ENCODE measurements around the gene IDH3B. TPM values are rescaled to one million over a fixed set of nuclear protein-coding genes. Genes with fewer than 3 reads are reported as not detected.

IDH3B gene
- total and polyA plus RNA-seq, 2 of the 13 experiments (the other 11 are each of a cell fraction or from before 2014, with no cell fraction given) = 215 to 254 TPM

DNA sequence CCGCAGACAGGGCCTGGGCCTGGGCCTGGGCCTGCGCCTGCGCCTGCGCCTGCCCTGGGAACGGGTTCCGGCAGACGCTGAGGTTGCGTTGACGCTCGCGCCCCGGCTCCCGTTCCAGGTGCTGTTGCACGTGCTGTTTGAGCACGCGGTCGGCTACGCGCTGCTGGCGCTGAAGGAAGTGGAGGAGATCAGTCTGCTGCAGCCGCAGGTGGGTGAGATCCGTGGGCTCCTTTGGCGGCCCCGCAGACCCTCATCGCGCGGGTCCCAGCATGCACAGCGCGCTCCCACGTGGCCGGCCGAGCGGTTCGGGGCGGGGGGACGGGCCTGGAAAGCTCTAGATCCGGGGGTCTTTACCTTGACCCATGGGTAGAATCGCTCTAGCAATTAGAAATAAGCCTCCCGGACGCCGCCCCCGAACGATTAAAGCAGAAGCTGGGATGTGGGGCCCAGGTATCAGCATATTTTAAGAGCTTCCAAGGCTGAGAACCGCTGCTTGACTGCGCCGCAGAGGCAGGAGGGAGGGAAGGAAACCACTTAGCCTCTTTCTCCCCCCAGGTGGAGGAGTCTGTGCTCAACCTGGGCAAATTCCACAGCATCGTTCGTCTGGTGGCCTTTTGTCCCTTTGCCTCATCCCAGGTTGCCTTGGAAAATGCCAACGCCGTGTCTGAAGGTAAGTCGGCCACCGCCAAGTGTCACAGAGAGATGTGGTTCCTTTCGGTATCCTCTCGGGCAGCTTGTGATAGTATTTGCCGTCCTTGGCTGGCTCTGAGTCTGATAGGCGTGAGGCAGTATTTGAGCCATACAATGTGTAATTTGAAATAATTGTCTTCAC is 11.1 kb downstream of the IDH3B start (continued):
- no peak; the same call in 1 of the 2 replicates for TF ChIP-seq CENPBD1 (CRISPR knock-in tag; IDR thresholded peaks at IDR 0.05; ENCODE audit: borderline replicate concordance, low read depth)
- no peak for TF ChIP-seq TEAD3 (CRISPR knock-in tag; optimal IDR thresholded peaks at IDR 0.05; ENCODE audit: borderline replicate concordance)
- TF ChIP-seq TSC22D2 (CRISPR knock-in tag; IDR thresholded peaks at IDR 0.05; ENCODE audit: borderline replicate concordance) = 0 out of 2 replicates have a peak, but pooled peaks have one; percentile 19
- TF ChIP-seq KDM1A (CRISPR knock-in tag; IDR thresholded peaks at IDR 0.05) = no peak
- peak; percentile 58; the same call in 1 of the 2 replicates for TF ChIP-seq ZBTB14 (CRISPR knock-in tag; IDR thresholded peaks at IDR 0.05)
- TF ChIP-seq ZFX (CRISPR knock-in tag; IDR thresholded peaks at IDR 0.05; ENCODE audit: low read depth) = peak; percentile 74
- TF ChIP-seq ZNF263 (CRISPR knock-in tag; IDR thresholded peaks at IDR 0.05) = no peak
- peak; percentile 70 for TF ChIP-seq PHF8 (CRISPR knock-in tag; IDR thresholded peaks at IDR 0.05)
- TF ChIP-seq, protein P1, sequence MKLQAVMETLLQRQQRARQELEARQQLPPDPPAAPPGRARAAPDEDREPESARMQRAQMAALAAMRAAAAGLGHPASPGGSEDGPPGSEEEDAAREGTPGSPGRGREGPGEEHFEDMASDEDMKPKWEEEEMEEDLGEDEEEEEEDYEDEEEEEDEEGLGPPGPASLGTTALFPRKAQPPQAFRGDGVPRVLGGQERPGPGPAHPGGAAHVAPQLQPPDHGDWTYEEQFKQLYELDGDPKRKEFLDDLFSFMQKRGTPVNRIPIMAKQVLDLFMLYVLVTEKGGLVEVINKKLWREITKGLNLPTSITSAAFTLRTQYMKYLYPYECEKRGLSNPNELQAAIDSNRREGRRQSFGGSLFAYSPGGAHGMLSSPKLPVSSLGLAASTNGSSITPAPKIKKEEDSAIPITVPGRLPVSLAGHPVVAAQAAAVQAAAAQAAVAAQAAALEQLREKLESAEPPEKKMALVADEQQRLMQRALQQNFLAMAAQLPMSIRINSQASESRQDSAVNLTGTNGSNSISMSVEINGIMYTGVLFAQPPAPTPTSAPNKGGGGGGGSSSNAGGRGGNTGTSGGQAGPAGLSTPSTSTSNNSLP (IDR thresholded peaks at IDR 0.05; ENCODE audit: low read depth, low read length) = no peak
- TF ChIP-seq ZNF710 (CRISPR knock-in tag; IDR thresholded peaks at IDR 0.05; ENCODE audit: borderline replicate concordance) = peak; percentile 33; the same call in 1 of the 2 replicates
- no peak for TF ChIP-seq RARA (CRISPR knock-in tag; IDR thresholded peaks at IDR 0.05)
- no peak for TF ChIP-seq KDM6A (CRISPR knock-in tag; IDR thresholded peaks at IDR 0.05; ENCODE audit: low read depth)
- peak; percentile 83 for TF ChIP-seq ZNF691 (CRISPR knock-in tag; IDR thresholded peaks at IDR 0.05; ENCODE audit: borderline replicate concordance, low read depth)
- TF ChIP-seq ISL2 (CRISPR knock-in tag; IDR thresholded peaks at IDR 0.05) = peak; percentile 74
- peak; percentile 26; the same call in 1 of the 2 replicates for TF ChIP-seq NR2C2 (CRISPR knock-in tag; IDR thresholded peaks at IDR 0.05; ENCODE audit: borderline replicate concordance)
- no peak for TF ChIP-seq ZNF749 (CRISPR knock-in tag; IDR thresholded peaks at IDR 0.05; ENCODE audit: borderline replicate concordance)
- no peak for TF ChIP-seq SOX13 (IDR thresholded peaks at IDR 0.05)
- no peak for TF ChIP-seq SOX13 (CRISPR knock-in tag; conservative IDR thresholded peaks at IDR 0.05 in 1 of 2, IDR thresholded peaks at IDR 0.05 in 1 of 2)
- TF ChIP-seq ZNF10 (CRISPR knock-in tag; IDR thresholded peaks at IDR 0.05; ENCODE audit: borderline replicate concordance, low read depth) = no peak
- TF ChIP-seq, protein P2, sequence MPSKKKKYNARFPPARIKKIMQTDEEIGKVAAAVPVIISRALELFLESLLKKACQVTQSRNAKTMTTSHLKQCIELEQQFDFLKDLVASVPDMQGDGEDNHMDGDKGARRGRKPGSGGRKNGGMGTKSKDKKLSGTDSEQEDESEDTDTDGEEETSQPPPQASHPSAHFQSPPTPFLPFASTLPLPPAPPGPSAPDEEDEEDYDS (CRISPR knock-in tag; IDR thresholded peaks at IDR 0.05) = no peak; the same call in 1 of the 2 replicates

All from HepG2 (cell line).